ENCODE data around the gene UPK2.

The UPK2 gene

GRCh38 chr11:119006656-119007055 lies 50.6 kb downstream of the UPK2 start:
- no peak for DNase-seq (ENCODE audit: low read depth, low spot score)
- no peak overlapping the region for H3K4me3 ChIP-seq (ENCODE audit: low read depth, low read length)
- ChIA-PET CTCF (interaction anchor here (0.8 kb wide), 1 partner anchor 12 kb away, joined by 4 read pairs; no protein-coding TSS in a partner anchor), POLR2A (no interaction called here)
- TF ChIP-seq CTCF (IDR thresholded peaks at IDR 0.05; ENCODE audit: insufficient read depth, low read length, missing control alignments): no peak

All from AG04449 (cell line).